ENCODE data around the gene SBF2.
"Not testable (repeated sequence)": the region's sequence is repeated elsewhere in the genome, so short reads cannot be mapped to it uniquely, and the experiment has no call there.

SBF2 gene

GRCh38 chr11:10002221-10002620 is 291.8 kb downstream of the SBF2 start:
- DNase-seq (ENCODE audit: low read depth), result no peak
- H3K4me3 ChIP-seq (ENCODE audit: low read depth, low read length), result no peak overlapping the region
- no peak for TF ChIP-seq CTCF (IDR thresholded peaks at IDR 0.05; ENCODE audit: low read depth, low read length)
- no peak for TF ChIP-seq POLR2A (IDR thresholded peaks at IDR 0.05; ENCODE audit: extremely low read depth, insufficient read length)
- TF ChIP-seq MAX (IDR thresholded peaks at IDR 0.05; ENCODE audit: low read depth, low read length), result no peak
- TF ChIP-seq MYC (IDR thresholded peaks at IDR 0.05; ENCODE audit: low read depth, low read length), result no peak

GRCh38 chr11:9992306-9992705 is 301.7 kb downstream of the SBF2 start:
- H3K4me3 ChIP-seq (ENCODE audit: low read depth, low read length), result no peak overlapping the region
- DNase-seq (ENCODE audit: low read depth), result no peak
- TF ChIP-seq MYC (IDR thresholded peaks at IDR 0.05; ENCODE audit: low read depth, low read length) (no peak), MAX (IDR thresholded peaks at IDR 0.05; ENCODE audit: low read depth, low read length) (no peak), POLR2A (IDR thresholded peaks at IDR 0.05; ENCODE audit: extremely low read depth, insufficient read length) (no peak), CTCF (IDR thresholded peaks at IDR 0.05; ENCODE audit: low read depth, low read length) (no peak)

GRCh38 chr11:9990221-9990973 is 303.6 kb downstream of the SBF2 start:
- TF ChIP-seq MYC (IDR thresholded peaks at IDR 0.05; ENCODE audit: low read depth, low read length), result no peak
- TF ChIP-seq POLR2A (IDR thresholded peaks at IDR 0.05; ENCODE audit: extremely low read depth, insufficient read length), result no peak
- TF ChIP-seq MAX (IDR thresholded peaks at IDR 0.05; ENCODE audit: low read depth, low read length), result no peak
- TF ChIP-seq CTCF (IDR thresholded peaks at IDR 0.05; ENCODE audit: low read depth, low read length), result no peak
- H3K4me3 ChIP-seq (ENCODE audit: low read depth, low read length), result no peak overlapping the region
- peak; percentile 12 for DNase-seq (ENCODE audit: low read depth)

- not testable (repeated sequence) for DNase-seq (ENCODE audit: low read depth); H3K4me3 ChIP-seq (ENCODE audit: low read depth, low read length)
These were observed 306.7 kb downstream of the SBF2 start for GRCh38 chr11:9987303-9987702.

- TF ChIP-seq POLR2A (IDR thresholded peaks at IDR 0.05; ENCODE audit: extremely low read depth, insufficient read length) (no peak), CTCF (IDR thresholded peaks at IDR 0.05; ENCODE audit: low read depth, low read length) (no peak), MYC (IDR thresholded peaks at IDR 0.05; ENCODE audit: low read depth, low read length) (no peak), MAX (IDR thresholded peaks at IDR 0.05; ENCODE audit: low read depth, low read length) (no peak)
- DNase-seq (ENCODE audit: low read depth), result no peak
- no peak overlapping the region for H3K4me3 ChIP-seq (ENCODE audit: low read depth, low read length)
These were observed 311.0 kb downstream of the SBF2 start for GRCh38 chr11:9982796-9983579.

GRCh38 chr11:9982127-9982795 is 311.8 kb downstream of the SBF2 start:
- no peak for DNase-seq (ENCODE audit: low read depth)
- TF ChIP-seq POLR2A (IDR thresholded peaks at IDR 0.05; ENCODE audit: extremely low read depth, insufficient read length), result no peak
- no peak for TF ChIP-seq MYC (IDR thresholded peaks at IDR 0.05; ENCODE audit: low read depth, low read length)
- no peak for TF ChIP-seq CTCF (IDR thresholded peaks at IDR 0.05; ENCODE audit: low read depth, low read length)
- TF ChIP-seq MAX (IDR thresholded peaks at IDR 0.05; ENCODE audit: low read depth, low read length), result no peak
- no peak overlapping the region for H3K4me3 ChIP-seq (ENCODE audit: low read depth, low read length)
